NCI-H2081 treated with DMSO at 0.1 percent for 48 hours (cell line): ENCODE data around the gene NPSR1.
A peak's percentile ranks its signal among the peaks of the same experiment; 100 is the strongest.

Experiments used
- DNase-seq: peaks from one replicate; lab custom pipeline; 2025; lab: John Stamatoyannopoulos, UW

The NPSR1 gene

DNA sequence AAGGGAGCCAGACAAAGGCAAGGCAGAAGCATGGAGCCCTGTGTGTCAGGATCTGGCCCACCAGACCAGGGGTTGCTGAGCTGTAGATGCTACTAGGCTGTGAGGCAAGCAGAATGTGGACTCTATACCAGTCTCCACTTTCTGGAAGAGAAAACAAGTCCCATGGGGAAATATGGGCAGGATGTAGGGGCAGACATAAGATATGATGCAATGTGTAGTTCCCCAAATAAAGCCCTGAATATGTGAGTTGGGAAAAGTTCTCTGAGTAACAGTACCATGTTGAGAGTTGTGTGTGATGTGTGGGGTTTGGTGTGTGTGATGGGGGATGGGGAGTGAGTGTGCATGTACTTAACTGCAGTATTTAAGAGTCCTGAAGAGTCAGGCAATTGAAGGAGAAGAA, 62.3 kb downstream of the NPSR1 start:
- no peak for DNase-seq

GRCh38 chr7:34723338-34723737, 65.3 kb downstream of the NPSR1 start:
- no peak for DNase-seq

- DNase-seq = no peak
Measured at GRCh38 chr7:34723866-34724490, 66.0 kb downstream of the NPSR1 start.

DNA sequence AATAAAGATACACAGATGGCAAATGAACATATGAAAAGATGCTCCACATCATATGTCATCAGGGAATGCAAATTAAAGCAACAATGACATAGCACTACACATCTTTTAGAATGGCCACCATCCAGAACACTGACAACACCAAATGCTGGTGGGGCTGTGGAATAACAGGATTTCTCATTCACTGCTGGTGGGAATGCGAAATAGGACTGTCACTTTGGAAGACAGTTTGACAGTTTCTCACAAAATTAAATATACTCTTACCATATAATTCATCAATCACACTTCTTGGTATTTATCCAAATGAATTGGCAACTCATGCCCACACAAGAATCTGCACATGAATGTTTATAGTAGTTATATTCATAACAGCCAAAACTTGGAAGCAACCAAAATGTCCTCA, 68.2 kb downstream of the NPSR1 start:
- DNase-seq = no peak

GRCh38 chr7:34727464-34727995, 69.5 kb downstream of the NPSR1 start:
- no peak for DNase-seq

DNA sequence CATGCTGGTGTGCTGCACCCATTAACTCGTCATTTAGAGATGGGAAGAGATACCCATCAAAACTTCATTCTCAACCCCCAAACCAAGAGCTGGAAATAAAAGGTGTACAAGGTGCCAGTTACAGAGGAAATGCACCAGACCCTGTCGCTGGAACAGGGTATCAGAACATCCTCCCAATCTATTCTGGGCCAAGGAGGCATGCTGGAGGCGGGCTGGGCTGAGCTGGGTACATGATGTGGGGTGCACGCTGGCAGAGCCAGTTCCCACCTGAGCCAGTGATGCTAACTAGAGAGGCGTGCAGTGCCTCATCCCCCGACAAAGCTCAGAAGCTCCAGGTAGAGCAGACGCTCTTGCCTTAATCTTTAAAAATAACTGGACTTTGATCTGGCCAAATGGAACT, 70.1 kb downstream of the NPSR1 start:
- DNase-seq = no peak

GRCh38 chr7:34734771-34735170, 76.8 kb downstream of the NPSR1 start:
- no peak for DNase-seq

DNA sequence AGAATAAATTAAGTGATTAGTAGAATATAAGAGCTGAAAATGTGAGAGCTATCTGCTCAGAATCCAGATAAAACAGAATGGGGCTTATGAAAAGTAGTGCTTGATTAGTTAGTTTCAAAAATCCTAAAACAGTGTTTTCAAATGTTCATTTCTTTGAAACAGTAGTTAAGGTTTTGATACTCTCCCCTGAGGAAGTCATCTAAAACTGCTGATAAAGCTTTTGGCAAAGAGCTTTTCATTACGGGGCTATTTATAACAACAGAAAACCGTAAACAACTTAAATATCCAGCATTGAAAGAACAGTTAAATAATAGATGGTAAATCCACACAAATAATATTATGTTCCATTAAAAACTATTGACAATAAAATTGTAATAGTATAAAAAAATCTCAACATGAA, 77.5 kb downstream of the NPSR1 start:
- DNase-seq = no peak

- DNase-seq = no peak
Measured at GRCh38 chr7:34739651-34740300, 81.8 kb downstream of the NPSR1 start.

- no peak for DNase-seq
Measured at GRCh38 chr7:34740840-34741239, 82.8 kb downstream of the NPSR1 start.

- DNase-seq = no peak
Measured at GRCh38 chr7:34747176-34747781, 89.3 kb downstream of the NPSR1 start.

DNA sequence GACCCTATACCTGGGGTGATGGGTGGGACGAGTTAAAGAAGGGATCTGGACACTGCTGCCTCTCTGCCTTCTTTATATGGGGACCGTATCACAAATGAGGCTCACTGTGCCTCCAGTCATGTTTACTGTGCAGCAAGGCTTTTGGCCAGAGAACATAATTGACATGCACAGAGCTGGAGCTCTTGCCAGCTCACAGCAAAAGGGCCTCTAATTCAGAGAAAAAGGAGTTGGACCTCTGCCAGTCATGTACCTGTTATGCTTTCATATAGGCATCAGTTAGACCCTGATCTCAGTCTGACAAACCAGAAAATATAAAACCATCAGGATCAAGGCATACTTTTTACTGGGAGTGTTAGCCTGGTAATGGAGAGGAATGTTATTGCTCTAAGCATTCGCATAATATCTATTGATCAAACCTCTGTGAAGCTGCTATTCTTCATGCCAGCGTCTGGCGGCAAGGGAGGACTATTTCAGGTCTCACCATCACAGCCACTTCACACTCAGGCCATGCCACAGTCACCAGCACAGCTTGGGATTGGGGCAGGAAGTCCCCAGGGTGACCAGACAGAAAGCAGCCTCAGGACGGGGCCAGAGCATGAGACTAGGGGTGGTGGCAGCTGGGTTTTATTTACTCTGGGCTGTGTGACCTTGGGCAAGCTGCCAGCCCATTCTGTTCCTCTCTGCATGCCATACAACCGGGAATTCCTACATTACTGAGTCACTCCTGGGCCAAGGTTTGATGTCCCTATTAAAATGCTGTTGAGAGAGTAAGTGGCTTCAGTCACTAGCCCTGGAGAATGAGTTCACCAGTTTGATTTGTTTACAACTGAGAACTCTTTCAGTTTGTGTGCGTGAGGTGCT, 90.1 kb downstream of the NPSR1 start:
- peak; percentile 67 for DNase-seq

- no peak for DNase-seq
Measured at GRCh38 chr7:34748728-34749089, 90.7 kb downstream of the NPSR1 start.

GRCh38 chr7:34749446-34749845, 91.4 kb downstream of the NPSR1 start:
- no peak for DNase-seq

DNA sequence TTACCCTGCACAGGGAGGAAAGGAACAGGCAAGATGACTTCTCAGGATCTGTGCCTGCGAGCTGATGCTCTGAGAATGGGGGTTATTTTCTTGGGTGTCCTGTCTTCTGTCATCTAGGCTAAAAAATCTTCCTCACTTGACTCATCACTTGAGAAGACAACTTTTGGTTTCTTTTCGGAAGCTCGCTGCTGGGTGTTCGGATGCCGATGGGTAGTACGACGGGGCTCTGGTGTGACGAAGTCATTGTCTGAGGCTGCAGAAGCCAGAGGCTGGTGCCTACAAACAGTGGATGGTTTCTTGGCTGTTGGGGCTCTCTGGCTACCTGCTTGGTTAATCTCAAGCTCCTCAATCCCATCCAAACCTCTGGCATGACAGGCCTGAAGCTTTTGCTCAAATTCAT, 92.2 kb downstream of the NPSR1 start:
- no peak for DNase-seq

GRCh38 chr7:34750636-34751035, 92.6 kb downstream of the NPSR1 start:
- no peak for DNase-seq

DNA sequence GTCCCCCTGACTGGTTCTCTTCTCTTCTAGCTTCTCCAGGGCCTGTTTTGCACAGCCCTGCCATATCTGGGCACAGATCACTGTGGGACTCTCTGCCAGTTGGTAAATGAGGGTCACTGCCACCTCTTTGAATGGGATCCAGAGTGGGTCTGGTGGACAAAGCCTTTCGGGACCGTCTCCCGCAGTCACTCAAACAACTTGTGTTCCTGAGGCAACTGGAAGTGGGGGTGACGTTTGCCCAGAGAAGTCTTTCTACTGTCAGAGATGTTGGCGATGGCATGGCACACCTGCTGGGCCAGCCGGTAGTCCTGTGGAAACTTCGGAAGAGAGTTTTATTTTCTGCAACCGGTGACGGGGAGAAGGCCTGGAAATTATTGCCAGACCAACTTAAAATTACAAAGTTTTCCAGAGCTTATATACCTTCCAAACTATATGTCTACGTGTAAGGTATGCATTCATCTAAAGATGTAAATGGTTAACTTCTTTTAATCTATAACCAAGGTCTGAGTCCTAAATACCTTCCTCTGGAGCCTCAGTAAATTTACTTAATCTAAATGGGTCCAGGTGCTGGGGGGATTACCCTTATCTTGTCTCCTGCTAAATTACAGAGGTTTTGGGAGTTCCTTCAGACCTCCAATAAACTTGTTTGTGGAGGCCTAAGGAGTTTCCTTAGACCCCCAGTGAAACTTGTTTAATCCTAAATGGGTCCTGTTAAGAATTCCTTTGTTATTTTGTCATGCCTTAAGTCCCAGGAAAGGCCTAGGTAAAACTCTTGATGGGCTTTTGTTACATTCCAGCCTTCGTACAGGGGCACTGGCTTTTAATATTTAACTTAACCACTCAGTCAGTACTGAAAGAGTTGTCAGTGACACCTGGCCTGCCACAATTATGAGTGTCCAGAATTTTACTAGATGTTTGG, 94.0 kb downstream of the NPSR1 start:
- no peak for DNase-seq

DNA sequence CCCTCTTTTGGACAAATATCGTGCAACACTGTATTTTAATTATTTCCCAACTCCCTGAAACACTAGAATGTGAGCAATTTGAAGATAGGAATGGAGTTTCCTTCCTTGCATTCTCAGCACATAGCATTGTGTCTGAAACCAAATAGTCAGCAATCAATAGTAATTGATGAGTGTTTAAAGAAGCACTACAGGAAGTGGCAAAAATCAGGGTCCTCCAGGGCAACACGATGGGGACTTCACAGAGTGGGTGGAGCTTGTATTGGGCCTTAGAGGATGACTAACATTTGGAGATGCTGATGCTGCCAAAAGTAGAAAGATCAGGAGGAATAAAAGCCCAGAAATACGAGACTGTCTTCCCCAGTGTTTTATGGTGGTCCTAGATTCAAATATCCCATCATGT, 94.9 kb downstream of the NPSR1 start:
- DNase-seq = no peak

- no peak for DNase-seq
Measured at GRCh38 chr7:34755008-34755407, 97.0 kb downstream of the NPSR1 start.

DNA sequence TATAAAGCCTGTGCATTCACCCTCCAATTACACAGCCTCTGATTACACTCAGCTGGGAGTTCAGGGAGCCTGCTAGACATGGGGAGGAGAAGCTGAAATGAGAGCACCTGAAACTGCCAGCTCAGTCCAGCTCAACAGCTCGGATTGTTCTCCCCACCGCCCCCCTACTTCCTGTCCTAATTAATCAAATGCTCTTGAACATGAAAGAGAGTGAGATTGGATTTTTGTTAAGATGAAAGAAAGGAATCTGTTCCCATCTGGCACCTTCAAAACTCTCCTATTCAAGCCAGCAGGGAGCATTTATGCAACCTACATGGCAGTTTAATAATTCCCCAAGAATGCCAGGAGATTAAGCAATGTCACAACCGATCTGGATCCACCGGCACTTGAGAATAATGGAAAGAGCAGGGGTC, 98.0 kb downstream of the NPSR1 start:
- no peak for DNase-seq

DNA sequence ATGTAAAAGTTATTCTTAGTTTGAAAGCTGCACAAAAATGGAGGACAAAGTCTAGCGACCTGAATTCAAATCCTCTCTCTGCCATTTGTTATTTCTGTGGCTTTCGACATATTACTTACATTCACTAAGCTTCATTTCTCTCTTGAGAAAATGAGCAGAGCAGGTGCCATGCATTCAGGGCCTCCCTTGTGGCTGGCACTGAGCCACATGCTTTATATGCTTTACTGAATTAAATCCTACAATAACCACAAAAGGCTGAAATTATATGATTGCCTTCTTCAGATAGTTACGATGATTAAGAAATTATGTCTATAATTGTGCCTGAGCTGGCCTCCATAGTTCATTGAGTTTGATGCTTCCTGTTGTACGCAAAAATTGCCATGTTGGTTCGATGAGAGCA, 98.7 kb downstream of the NPSR1 start:
- DNase-seq = peak; percentile 88
